K562 (cell line): ENCODE data around the gene LY6G6D. TPM values are rescaled to one million over a fixed set of nuclear protein-coding genes. Genes with fewer than 3 reads are reported as not detected.
A peak's percentile ranks its signal among the peaks of the same experiment; 100 is the strongest.

Experiments
- BRD9 ChIP-seq: fragments of 450-650 bp; IDR thresholded peaks from 2 replicates; pipeline ENCODE4 v1.6.1; 2018; ENCODE audit warnings: low read depth; ENCODE audit not compliant: partially characterized antibody
- CHD2 ChIP-seq: IDR thresholded peaks from 2 replicates; pipeline ENCODE4 v1.6.1; 2011; ENCODE audit warnings: low read depth, low read length
- ELF4 ChIP-seq: fragments of 450-650 bp; formaldehyde crosslinking; IDR thresholded peaks from 2 replicates; pipeline ENCODE4 v1.4.0; 2022; ENCODE audit warnings: missing genetic modification characterization
- ETV5 ChIP-seq: sonication (generic); formaldehyde crosslinking; IDR thresholded peaks from 2 replicates; pipeline ENCODE4 v1.4.0; 2020; ENCODE audit warnings: low read depth, mild to moderate bottlenecking, missing genetic modification reagents
- FOXJ2 ChIP-seq: fragments of 200-800 bp; sonication (Bioruptor generic); IDR thresholded peaks from 2 replicates; pipeline ENCODE4 v1.6.1; 2016; ENCODE audit warnings: missing genetic modification characterization, missing compliant biosample characterization
- FOXM1 ChIP-seq, 2 experiments: fragments of 450-650 bp in 1 of 2; sonication (generic) in 1 of 2; formaldehyde crosslinking in 1 of 2; IDR thresholded peaks; 2 replicates each; pipeline versions ENCODE4 v1.6.1 to v1.9.0; 2017 to 2022; ENCODE audit warnings: low read depth in 2 of 2, mild to moderate bottlenecking in 2 of 2, missing genetic modification reagents in 1 of 2, moderate library complexity in 1 of 2
- FOXP1 ChIP-seq: sonication (generic); formaldehyde crosslinking; IDR thresholded peaks from 2 replicates; pipeline ENCODE4 v1.8.0; 2022; ENCODE audit warnings: mild to moderate bottlenecking, missing genetic modification reagents
- HCFC1 ChIP-seq: IDR thresholded peaks from 2 replicates; pipeline ENCODE4 v1.6.1; 2012; ENCODE audit warnings: low read depth, low read length, improper control_type of control experiment
- IFI16 ChIP-seq: fragments of 250-450 bp; sonication (Bioruptor Pico); IDR thresholded peaks from 2 replicates; pipeline ENCODE4 v2.1.2; 2022; ENCODE audit warnings: mild to moderate bottlenecking, inconsistent platforms
- LARP7 ChIP-seq: fragments of 450-650 bp; IDR thresholded peaks from 2 replicates; pipeline ENCODE4 v1.6.1; 2016
- MCM5 ChIP-seq: fragments of 450-650 bp; IDR thresholded peaks from 2 replicates; pipeline ENCODE4 v1.6.1; 2016; ENCODE audit warnings: low read depth
- SP1 ChIP-seq: sonication (generic); formaldehyde crosslinking; IDR thresholded peaks from 2 replicates; pipeline ENCODE4 v1.8.1; 2022; ENCODE audit warnings: mild to moderate bottlenecking, missing genetic modification reagents
- TCF7L2 ChIP-seq: fragments of 150-350 bp; IDR thresholded peaks from 2 replicates; pipeline ENCODE4 v1.6.1; 2016; ENCODE audit warnings: low read depth, mild to moderate bottlenecking, low read length, moderate library complexity
- polyA plus RNA-seq, 8 experiments: library from polyadenylated mRNA; depleted of rRNA in 4 of 8; stranded (reverse) in 5 of 8; unstranded in 3 of 8; fragments of >200 nt; fragmentation: Nextera tagmentation in 2 of 8; fragmentation: Illumina TruSeq in 1 of 8; extraction: Ambion mirVana in 2 of 8; extraction: Trizol in 1 of 8; gene quantifications; 2 replicates each; pipeline versions ENCODE4 v1.2.1 to v1.2.3, GENCODE V29; 2011 to 2014; ENCODE audit warnings: inconsistent platforms in 1 of 8, missing spikeins in 1 of 8
- total RNA-seq, 7 experiments: library from RNA; depleted of rRNA in 6 of 7; stranded (reverse); fragments of >200 nt in 6 of 7; fragmentation: Illumina TruSeq in 2 of 7; extraction: Trizol in 2 of 7; gene quantifications; 2 replicates each; pipeline versions ENCODE4 v1.2.1 to v1.2.3, GENCODE V29; 2011 to 2021; ENCODE audit warnings: low replicate concordance in 1 of 7
- TF ChIP-seq, protein P1 (sequence below): fragments of 250-450 bp; sonication (Bioruptor Pico); IDR thresholded peaks from 2 replicates; pipeline ENCODE4 v1.5.0; 2022; ENCODE audit warnings: mild to moderate bottlenecking
- TF ChIP-seq, protein P2 (sequence below): fragments of 450-650 bp; IDR thresholded peaks from 2 replicates; pipeline ENCODE4 v1.6.1; 2016; ENCODE audit warnings: borderline replicate concordance

Gene LY6G6D
- total and polyA plus RNA-seq, 9 of the 15 experiments (the other 6 are each of a cell fraction or from before 2014, with no cell fraction given), result 0.30 to 0.38 TPM; not detected in 7

DNA sequence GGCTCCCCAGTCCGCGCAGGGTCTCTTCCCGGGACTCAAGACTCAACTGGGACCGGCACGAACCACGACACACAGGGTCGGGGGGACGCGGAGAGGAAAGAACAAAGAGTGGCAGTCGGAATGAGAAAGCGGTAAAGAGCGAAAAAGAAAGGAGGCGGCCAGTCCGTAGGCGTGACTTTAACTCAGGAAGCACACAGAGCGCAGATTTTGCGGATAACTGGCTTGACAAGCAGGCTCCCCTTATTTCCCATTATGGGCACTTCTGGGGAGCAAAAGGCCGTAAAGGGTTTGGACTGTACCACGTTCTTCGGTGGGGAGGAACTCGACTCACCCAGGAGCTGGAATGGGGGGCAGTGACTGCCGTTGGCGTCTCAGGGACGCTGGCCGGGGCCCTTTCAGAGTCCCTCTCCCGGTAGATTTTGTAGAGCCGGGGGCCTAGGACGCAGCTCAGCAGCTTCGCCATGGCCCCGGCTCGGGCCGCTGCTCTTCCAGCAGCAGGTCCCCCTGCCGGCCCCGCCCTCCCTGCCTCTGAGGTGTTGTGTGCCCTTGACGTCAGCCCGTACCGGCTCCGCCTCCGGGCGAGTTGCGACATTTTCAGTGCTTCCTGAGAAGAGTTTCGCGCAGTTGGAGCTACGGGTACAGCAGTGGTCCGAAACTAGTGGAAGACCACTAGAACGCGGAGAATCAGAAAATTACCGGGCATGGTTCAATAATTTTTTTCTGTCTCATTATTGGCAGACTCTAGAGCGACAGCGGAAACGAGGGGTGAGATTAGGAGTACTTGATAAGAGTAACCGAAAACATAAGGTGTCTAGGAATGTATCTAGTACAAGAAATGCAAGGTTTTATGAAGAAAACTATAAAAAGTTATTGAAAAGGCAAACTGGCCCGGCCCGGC is 12.1 kb upstream of the LY6G6D start, which contains the start of gene ABHD16A (continued):
- TF ChIP-seq FOXJ2 (tag) (peak; percentile 29; the same call in 1 of the 2 replicates), ETV5 (CRISPR knock-in tag) (peak; percentile 81; the same call in 1 of the 2 replicates), MCM5 (no peak), FOXM1 (IDR thresholded peaks at IDR 0.05; ENCODE audit: low read depth) (peak; percentile 57), FOXM1 (CRISPR knock-in tag; IDR thresholded peaks at IDR 0.05; ENCODE audit: low read depth) (0 out of 2 replicates have a peak, but pooled peaks have one; percentile 53), CHD2 (0 out of 2 replicates have a peak, but pooled peaks have one; percentile 24), SP1 (peak; percentile 96), HCFC1 (peak; percentile 81), FOXP1 (peak; percentile 92), TCF7L2 (peak; percentile 95), IFI16 (CRISPR knock-in tag) (no peak), ELF4 (CRISPR knock-in tag) (no peak), LARP7 (peak; percentile 92), BRD9 (peak; percentile 90)
- TF ChIP-seq, protein P1, sequence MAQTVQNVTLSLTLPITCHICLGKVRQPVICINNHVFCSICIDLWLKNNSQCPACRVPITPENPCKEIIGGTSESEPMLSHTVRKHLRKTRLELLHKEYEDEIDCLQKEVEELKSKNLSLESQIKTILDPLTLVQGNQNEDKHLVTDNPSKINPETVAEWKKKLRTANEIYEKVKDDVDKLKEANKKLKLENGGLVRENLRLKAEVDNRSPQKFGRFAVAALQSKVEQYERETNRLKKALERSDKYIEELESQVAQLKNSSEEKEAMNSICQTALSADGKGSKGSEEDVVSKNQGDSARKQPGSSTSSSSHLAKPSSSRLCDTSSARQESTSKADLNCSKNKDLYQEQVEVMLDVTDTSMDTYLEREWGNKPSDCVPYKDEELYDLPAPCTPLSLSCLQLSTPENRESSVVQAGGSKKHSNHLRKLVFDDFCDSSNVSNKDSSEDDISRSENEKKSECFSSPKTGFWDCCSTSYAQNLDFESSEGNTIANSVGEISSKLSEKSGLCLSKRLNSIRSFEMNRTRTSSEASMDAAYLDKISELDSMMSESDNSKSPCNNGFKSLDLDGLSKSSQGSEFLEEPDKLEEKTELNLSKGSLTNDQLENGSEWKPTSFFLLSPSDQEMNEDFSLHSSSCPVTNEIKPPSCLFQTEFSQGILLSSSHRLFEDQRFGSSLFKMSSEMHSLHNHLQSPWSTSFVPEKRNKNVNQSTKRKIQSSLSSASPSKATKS (CRISPR knock-in tag), result no peak
- TF ChIP-seq, protein P2, sequence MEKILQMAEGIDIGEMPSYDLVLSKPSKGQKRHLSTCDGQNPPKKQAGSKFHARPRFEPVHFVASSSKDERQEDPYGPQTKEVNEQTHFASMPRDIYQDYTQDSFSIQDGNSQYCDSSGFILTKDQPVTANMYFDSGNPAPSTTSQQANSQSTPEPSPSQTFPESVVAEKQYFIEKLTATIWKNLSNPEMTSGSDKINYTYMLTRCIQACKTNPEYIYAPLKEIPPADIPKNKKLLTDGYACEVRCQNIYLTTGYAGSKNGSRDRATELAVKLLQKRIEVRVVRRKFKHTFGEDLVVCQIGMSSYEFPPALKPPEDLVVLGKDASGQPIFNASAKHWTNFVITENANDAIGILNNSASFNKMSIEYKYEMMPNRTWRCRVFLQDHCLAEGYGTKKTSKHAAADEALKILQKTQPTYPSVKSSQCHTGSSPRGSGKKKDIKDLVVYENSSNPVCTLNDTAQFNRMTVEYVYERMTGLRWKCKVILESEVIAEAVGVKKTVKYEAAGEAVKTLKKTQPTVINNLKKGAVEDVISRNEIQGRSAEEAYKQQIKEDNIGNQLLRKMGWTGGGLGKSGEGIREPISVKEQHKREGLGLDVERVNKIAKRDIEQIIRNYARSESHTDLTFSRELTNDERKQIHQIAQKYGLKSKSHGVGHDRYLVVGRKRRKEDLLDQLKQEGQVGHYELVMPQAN, result peak; percentile 87
